ENCODE data around the gene NSL1. TPM values are rescaled to one million over a fixed set of nuclear protein-coding genes. Genes with fewer than 3 reads are reported as not detected.

Gene NSL1
- polyA plus RNA-seq, 1 donor (not counting 4 experiments of a cell fraction or from before 2014, with no cell fraction given), result 25.5 TPM

DNA sequence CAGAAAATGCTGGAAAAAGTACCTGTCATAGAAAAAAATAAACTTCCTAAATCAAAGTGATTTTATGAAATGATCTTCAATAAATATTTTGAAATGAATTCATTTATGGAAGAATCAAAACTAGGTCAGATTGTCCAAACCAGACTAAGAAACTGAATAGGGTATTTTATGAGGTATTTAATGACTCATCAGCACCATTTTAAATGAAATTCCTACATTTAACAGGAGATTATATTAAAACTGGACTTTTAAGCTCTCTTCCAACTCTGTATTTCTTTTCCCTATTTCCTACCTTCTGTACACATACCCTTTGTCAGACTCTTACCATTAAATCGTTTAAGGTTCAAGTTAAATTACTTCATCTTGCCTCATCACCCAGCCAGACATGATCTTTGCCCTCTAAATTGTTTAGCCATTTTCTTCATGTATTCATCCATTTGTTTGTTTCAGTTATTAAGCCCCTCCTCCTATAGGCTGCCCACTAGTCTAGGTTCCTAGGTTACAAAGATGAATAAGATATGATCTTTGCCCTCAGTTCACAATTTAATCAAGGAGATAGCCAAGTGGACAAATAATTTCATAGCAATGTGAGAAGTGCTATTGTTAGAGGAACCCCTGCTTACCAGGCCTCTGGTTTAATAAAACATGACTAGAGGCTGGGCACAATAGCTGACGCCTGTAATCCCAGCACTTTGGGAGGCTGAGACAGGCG is 25.1 kb upstream of the NSL1 start:
- dilution Hi-C loops (cut with MboI; ENCODE audit: extremely low pct_ligation_motif_present, low sequenced_read_pairs), result no loop called here
- no peak for FAIRE-seq
- H2AFZ ChIP-seq (ENCODE audit: control insufficient read depth, low read length), result no peak overlapping the region
- TF ChIP-seq, protein P1, sequence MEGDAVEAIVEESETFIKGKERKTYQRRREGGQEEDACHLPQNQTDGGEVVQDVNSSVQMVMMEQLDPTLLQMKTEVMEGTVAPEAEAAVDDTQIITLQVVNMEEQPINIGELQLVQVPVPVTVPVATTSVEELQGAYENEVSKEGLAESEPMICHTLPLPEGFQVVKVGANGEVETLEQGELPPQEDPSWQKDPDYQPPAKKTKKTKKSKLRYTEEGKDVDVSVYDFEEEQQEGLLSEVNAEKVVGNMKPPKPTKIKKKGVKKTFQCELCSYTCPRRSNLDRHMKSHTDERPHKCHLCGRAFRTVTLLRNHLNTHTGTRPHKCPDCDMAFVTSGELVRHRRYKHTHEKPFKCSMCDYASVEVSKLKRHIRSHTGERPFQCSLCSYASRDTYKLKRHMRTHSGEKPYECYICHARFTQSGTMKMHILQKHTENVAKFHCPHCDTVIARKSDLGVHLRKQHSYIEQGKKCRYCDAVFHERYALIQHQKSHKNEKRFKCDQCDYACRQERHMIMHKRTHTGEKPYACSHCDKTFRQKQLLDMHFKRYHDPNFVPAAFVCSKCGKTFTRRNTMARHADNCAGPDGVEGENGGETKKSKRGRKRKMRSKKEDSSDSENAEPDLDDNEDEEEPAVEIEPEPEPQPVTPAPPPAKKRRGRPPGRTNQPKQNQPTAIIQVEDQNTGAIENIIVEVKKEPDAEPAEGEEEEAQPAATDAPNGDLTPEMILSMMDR (optimal IDR thresholded peaks at IDR 0.05 in 1 of 3, IDR thresholded peaks at IDR 0.05 in 1 of 3, conservative IDR thresholded peaks at IDR 0.05 in 1 of 3; ENCODE audit: extremely low read depth in 1 of 3, insufficient read depth in 2 of 3, low read length in 3 of 3), result no peak
- TF ChIP-seq EZH2 (IDR thresholded peaks at IDR 0.05; ENCODE audit: low read length), result no peak
- no peak overlapping the region for H3K9ac ChIP-seq (ENCODE audit: control insufficient read depth, extremely low read depth, insufficient read depth, low read length)
- no peak overlapping the region for H3K27ac ChIP-seq (ENCODE audit: control insufficient read depth, insufficient read depth, low read length)
- DNase-seq (ENCODE audit: low read depth, low spot score), result no peak
- no peaks in the 10 kb centered on the region for H3K27me3 ChIP-seq (ENCODE audit: control insufficient read depth, extremely low read depth, insufficient read depth, low read length)
- H3K36me3 ChIP-seq (ENCODE audit: control insufficient read depth in 2 of 2, extremely low read depth in 1 of 2, insufficient read depth in 2 of 2, low read length in 2 of 2), result no peaks in the 10 kb centered on the region
- no peaks in the 10 kb centered on the region for H3K9me1 ChIP-seq (ENCODE audit: control insufficient read depth, extremely low read depth, insufficient read depth, low read length)
- no peaks in the 10 kb centered on the region for H4K20me1 ChIP-seq (ENCODE audit: control insufficient read depth, extremely low read depth, insufficient read depth, low read length)
- H3K4me1 ChIP-seq (ENCODE audit: control insufficient read depth, extremely low read depth, insufficient read depth, low read length), result no peaks in the 10 kb centered on the region
- no peak overlapping the region for H3K4me2 ChIP-seq (ENCODE audit: control insufficient read depth, extremely low read depth, insufficient read depth, low read depth, low read length)
- H3K4me3 ChIP-seq (ENCODE audit: control insufficient read depth in 2 of 3, extremely low read depth in 1 of 3, insufficient read depth in 2 of 3, low read depth in 1 of 3, low read length in 3 of 3), result no peak overlapping the region
- no peaks in the 10 kb centered on the region for H3K9me3 ChIP-seq (ENCODE audit: control insufficient read depth, low read depth, low read length)
- H3K79me2 ChIP-seq (ENCODE audit: control insufficient read depth, insufficient read depth, low read length), result no peaks in the 10 kb centered on the region

DNA sequence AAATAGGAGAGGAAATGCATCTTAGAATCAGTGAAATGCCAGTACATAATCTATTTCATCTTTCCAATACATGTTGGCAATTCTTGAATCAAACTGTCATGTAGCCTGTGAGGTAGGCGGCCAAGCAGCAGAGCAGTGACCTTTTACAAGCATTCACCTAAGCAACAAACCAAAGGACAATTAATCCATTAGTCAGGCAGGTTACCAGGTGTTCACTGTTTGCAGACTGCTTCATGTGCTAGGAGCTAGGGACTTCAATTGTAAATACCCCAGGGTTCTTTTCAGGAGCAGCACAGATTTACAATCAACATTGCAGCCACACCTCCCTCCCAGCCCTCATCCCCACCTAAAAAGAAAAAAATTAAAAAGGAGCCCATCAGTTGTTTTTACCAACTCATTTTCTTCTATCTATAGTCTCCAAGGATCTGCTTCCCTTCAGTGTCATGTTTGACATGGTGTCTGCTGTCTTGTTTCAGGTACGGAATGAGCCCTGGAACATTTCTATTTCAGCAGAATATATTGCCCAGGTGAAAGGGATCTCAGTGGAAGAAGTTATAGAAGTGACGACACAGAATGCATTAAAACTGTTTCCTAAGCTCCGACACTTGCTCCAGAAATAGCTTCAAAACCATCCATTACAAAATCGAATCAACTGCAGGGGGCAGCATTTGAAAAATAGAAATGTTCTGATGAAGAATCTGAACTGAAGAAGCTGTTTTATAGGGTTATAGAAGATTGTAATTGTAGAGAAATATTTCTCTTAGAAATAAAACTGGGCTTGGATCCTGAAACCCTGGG is 23.2 kb upstream of the NSL1 start:
- Histone ChIP-seq H3K4me3 (ENCODE audit: control insufficient read depth in 2 of 3, extremely low read depth in 1 of 3, insufficient read depth in 2 of 3, low read depth in 1 of 3, low read length in 3 of 3) (no peak overlapping the region), H4K20me1 (ENCODE audit: control insufficient read depth, extremely low read depth, insufficient read depth, low read length) (no peaks in the 10 kb centered on the region), H3K9me1 (ENCODE audit: control insufficient read depth, extremely low read depth, insufficient read depth, low read length) (no peaks in the 10 kb centered on the region), H3K9me3 (ENCODE audit: control insufficient read depth, low read depth, low read length) (no peaks in the 10 kb centered on the region), H3K4me2 (ENCODE audit: control insufficient read depth, extremely low read depth, insufficient read depth, low read depth, low read length) (no peak overlapping the region), H3K9ac (ENCODE audit: control insufficient read depth, extremely low read depth, insufficient read depth, low read length) (no peak overlapping the region), H3K27me3 (ENCODE audit: control insufficient read depth, extremely low read depth, insufficient read depth, low read length) (no peaks in the 10 kb centered on the region), H3K36me3 (ENCODE audit: control insufficient read depth in 2 of 2, extremely low read depth in 1 of 2, insufficient read depth in 2 of 2, low read length in 2 of 2) (no peaks in the 10 kb centered on the region), H2AFZ (ENCODE audit: control insufficient read depth, low read length) (no peak overlapping the region), H3K4me1 (ENCODE audit: control insufficient read depth, extremely low read depth, insufficient read depth, low read length) (no peaks in the 10 kb centered on the region), H3K27ac (ENCODE audit: control insufficient read depth, insufficient read depth, low read length) (no peak overlapping the region), H3K79me2 (ENCODE audit: control insufficient read depth, insufficient read depth, low read length) (no peaks in the 10 kb centered on the region)
- DNase-seq (ENCODE audit: low read depth, low spot score) (no peak), FAIRE-seq (no peak)
- dilution Hi-C loops (cut with MboI; ENCODE audit: extremely low pct_ligation_motif_present, low sequenced_read_pairs), result no loop called here
- TF ChIP-seq, protein P1 (optimal IDR thresholded peaks at IDR 0.05 in 1 of 3, IDR thresholded peaks at IDR 0.05 in 1 of 3, conservative IDR thresholded peaks at IDR 0.05 in 1 of 3; ENCODE audit: extremely low read depth in 1 of 3, insufficient read depth in 2 of 3, low read length in 3 of 3), result peak in 1 of 3 experiments; percentile 22
- no peak for TF ChIP-seq EZH2 (IDR thresholded peaks at IDR 0.05; ENCODE audit: low read length)

All from keratinocyte (primary cell).